A673 (cell line): Measurements from ENCODE around the gene ULBP1. TPM values are rescaled to one million over a fixed set of nuclear protein-coding genes. Genes with fewer than 3 reads are reported as not detected.

Experiments
- BruUV-seq: library from RNA; stranded (reverse); fragments of 400-500 nt; replicated peaks from 2 replicates; lab custom pipeline; 2021; lab: Mats Ljungman, UMichigan
- CTCF ChIA-PET: fragments of 300-600 bp; sonication (Branson Sonifier 250); formaldehyde crosslinking; loops from one replicate; lab custom pipeline; 2022; ENCODE audit warnings: antibody characterized with exemption; lab: Charles Lee
- POLR2A ChIA-PET: fragments of 300-600 bp; sonication (Branson Sonifier 250); formaldehyde crosslinking; loops from one replicate; lab custom pipeline; 2022; ENCODE audit warnings: antibody characterized with exemption; ENCODE audit not compliant: low non-redundant PET; lab: Charles Lee
- DNase-seq: peaks from one replicate; pipeline ENCODE4 v3.0.0-alpha.2; 2015; ENCODE audit warnings: low spot score
- H3K27ac ChIP-seq: fragments of 200-600 bp; sonication (generic); 2 replicates; pipeline ENCODE4 v1.5.1; 2016; ENCODE audit warnings: mixed run types, low read depth, mild to moderate bottlenecking, mixed read lengths, antibody characterized with exemption, low read length; ENCODE audit not compliant: poor library complexity, severe bottlenecking
- H3K27me3 ChIP-seq: fragments of 200-600 bp; sonication (generic); replicated peaks from 2 replicates; pipeline ENCODE4 v1.6.1; 2017; ENCODE audit warnings: mixed run types, low read depth, mild to moderate bottlenecking, mixed read lengths, antibody characterized with exemption, low read length; ENCODE audit not compliant: insufficient read depth, poor library complexity
- H3K36me3 ChIP-seq: fragments of 200-600 bp; sonication (generic); 2 replicates; pipeline ENCODE4 v1.6.1; 2016; ENCODE audit warnings: mixed run types, mild to moderate bottlenecking, mixed read lengths, antibody characterized with exemption, low read length; ENCODE audit not compliant: insufficient read depth, poor library complexity, severe bottlenecking
- H3K4me1 ChIP-seq: fragments of 200-600 bp; sonication (generic); 2 replicates; pipeline ENCODE4 v1.6.1; 2017; ENCODE audit warnings: mixed run types, mild to moderate bottlenecking, mixed read lengths, antibody characterized with exemption, low read length; ENCODE audit not compliant: insufficient read depth, poor library complexity, severe bottlenecking
- H3K4me3 ChIP-seq: fragments of 200-600 bp; sonication (generic); 2 replicates; pipeline ENCODE4 v1.5.1; 2016; ENCODE audit warnings: low read depth, mixed run types, mild to moderate bottlenecking, mixed read lengths, low read length; ENCODE audit not compliant: poor library complexity, severe bottlenecking
- H3K9me3 ChIP-seq: fragments of 200-600 bp; sonication (generic); 2 replicates; pipeline ENCODE4 v1.6.1; 2016; ENCODE audit warnings: mixed run types, low read depth, mild to moderate bottlenecking, mixed read lengths, antibody characterized with exemption, low read length; ENCODE audit not compliant: poor library complexity, severe bottlenecking
- EZH2 ChIP-seq: fragments of 200-600 bp; sonication (generic); IDR thresholded peaks from 2 replicates; pipeline ENCODE4 v1.6.1; 2017; ENCODE audit warnings: borderline replicate concordance, low read depth, mild to moderate bottlenecking, mixed read lengths, antibody characterized with exemption, low read length; ENCODE audit not compliant: poor library complexity, severe bottlenecking
- intact Hi-C: fragments of 100-400 bp; cut with micrococcal nuclease; formaldehyde crosslinking; loops from one replicate; pipeline ENCODE4 v1.10.0; 2022; ENCODE audit not compliant: unreplicated experiment
- total RNA-seq: library from RNA; stranded (reverse); gene quantifications from 2 replicates; pipeline ENCODE4 v1.2.3, GENCODE V29; 2021
- TF ChIP-seq, protein P1 (sequence below): fragments of 300-800, 200-600 bp; sonication (generic); conservative IDR thresholded peaks from 2 replicates; pipeline ENCODE4 v1.5.1; 2017; ENCODE audit warnings: low read depth, mild to moderate bottlenecking, antibody characterized with exemption, low read length, moderate library complexity, mixed read lengths

The ULBP1 gene
- total RNA-seq, 1 experiment from 2014 or later: 5.2 TPM

DNA sequence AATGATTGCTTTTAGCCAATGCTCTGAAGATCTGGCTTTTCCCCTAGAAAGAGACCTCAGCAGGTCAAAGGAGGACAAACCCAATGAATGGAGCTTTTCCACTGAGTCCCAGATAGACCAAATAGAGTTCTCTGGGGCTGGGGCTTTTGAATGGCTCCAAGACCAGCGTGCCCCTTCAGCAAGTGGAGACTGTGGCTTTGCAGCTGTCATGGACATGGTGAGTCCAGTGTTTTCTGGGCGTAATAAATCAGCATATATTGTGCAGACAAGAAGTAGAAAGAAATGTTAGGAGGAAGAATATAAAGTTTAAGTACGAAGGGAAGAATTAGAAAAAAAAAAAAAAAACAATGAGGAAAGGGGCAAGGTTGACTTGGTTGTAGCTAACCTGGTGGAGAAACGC lies 28.1 kb downstream of the ULBP1 start:
- intact Hi-C loops: no loop called here
- Histone ChIP-seq H3K4me1 (peaks cover 14% of the 10 kb centered on the region), H3K27ac (no peak overlapping the region), H3K27me3 (peaks cover 82% of the 10 kb centered on the region), H3K4me3 (no peak overlapping the region), H3K36me3 (no peaks in the 10 kb centered on the region), H3K9me3 (peaks cover 11% of the 10 kb centered on the region)
- CTCF ChIA-PET: interaction anchor here (0.5 kb wide), 1 partner anchor 15 kb away, joined by 3 read pairs; no protein-coding TSS in a partner anchor
- DNase-seq: no peak
- no TSS peak for BruUV-seq
- POLR2A ChIA-PET: no interaction called here
- peak; percentile 17 for TF ChIP-seq EZH2
- TF ChIP-seq, protein P1, sequence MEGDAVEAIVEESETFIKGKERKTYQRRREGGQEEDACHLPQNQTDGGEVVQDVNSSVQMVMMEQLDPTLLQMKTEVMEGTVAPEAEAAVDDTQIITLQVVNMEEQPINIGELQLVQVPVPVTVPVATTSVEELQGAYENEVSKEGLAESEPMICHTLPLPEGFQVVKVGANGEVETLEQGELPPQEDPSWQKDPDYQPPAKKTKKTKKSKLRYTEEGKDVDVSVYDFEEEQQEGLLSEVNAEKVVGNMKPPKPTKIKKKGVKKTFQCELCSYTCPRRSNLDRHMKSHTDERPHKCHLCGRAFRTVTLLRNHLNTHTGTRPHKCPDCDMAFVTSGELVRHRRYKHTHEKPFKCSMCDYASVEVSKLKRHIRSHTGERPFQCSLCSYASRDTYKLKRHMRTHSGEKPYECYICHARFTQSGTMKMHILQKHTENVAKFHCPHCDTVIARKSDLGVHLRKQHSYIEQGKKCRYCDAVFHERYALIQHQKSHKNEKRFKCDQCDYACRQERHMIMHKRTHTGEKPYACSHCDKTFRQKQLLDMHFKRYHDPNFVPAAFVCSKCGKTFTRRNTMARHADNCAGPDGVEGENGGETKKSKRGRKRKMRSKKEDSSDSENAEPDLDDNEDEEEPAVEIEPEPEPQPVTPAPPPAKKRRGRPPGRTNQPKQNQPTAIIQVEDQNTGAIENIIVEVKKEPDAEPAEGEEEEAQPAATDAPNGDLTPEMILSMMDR: no peak

DNA sequence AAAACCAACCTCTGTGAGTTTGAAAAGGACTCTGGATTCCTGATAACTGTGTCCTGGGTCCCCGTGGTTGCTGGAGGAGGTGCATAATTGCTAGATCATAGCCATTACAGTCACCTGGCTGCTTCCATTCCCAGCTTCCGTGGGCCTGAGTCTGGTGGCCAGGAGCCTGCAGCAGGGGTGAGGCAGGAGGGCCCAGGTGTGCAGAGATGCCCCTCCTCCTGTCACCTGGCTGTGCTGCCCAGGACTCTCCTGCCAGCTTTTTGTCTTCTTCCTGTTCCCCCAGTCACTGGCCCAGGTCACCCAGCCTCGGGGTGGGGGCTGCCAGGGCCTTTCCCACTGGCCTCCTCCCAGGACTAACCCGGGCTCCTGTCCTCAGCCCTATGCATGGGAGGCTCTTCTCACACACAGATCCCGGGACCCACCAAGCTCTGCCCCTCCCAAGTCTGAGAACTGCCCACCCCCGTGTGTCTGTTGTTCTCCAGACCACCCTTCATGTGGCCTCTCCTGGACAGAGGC lies 31.6 kb downstream of the ULBP1 start:
- H3K4me3 ChIP-seq: no peak overlapping the region
- CTCF ChIA-PET: no interaction called here
- BruUV-seq: no TSS peak
- H3K27me3 ChIP-seq: peaks cover 55% of the 10 kb centered on the region
- no peak overlapping the region for H3K27ac ChIP-seq
- TF ChIP-seq, protein P1: no peak
- no peak for TF ChIP-seq EZH2
- POLR2A ChIA-PET: no interaction called here
- H3K4me1 ChIP-seq: peaks cover 8% of the 10 kb centered on the region
- no peaks in the 10 kb centered on the region for H3K9me3 ChIP-seq
- no peaks in the 10 kb centered on the region for H3K36me3 ChIP-seq
- no peak for DNase-seq
- intact Hi-C loops: no loop called here

DNA sequence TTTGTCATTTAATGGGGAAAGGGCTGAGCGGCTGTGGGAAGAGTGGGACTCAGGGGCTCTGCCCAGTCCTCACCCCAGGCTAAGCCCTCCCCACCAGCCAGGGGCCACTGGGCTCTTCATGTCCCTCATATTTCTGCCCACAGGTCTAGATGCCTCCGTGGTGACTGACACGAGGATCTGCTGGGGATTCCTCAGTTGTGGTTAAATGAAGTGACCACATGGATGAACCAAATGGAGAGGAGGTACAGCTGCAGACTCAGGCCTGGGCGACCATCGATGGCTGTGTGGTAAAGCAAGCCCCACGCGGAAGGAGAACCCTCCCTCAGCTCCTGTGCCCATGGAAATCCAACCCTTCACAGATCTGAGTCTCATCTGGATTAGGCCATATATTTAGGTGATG lies 32.2 kb downstream of the ULBP1 start:
- Histone ChIP-seq H3K4me3 (no peak overlapping the region), H3K27ac (no peak overlapping the region), H3K36me3 (no peaks in the 10 kb centered on the region), H3K9me3 (no peaks in the 10 kb centered on the region), H3K4me1 (peaks cover 2% of the 10 kb centered on the region), H3K27me3 (peaks cover 49% of the 10 kb centered on the region)
- no peak for DNase-seq
- no TSS peak for BruUV-seq
- ChIA-PET POLR2A (no interaction called here), CTCF (no interaction called here)
- intact Hi-C loops: no loop called here
- TF ChIP-seq, protein P1: no peak
- no peak for TF ChIP-seq EZH2
